HEK293 (cell line): ENCODE data around the gene RASGRP1.
A peak's percentile ranks its signal among the peaks of the same experiment; 100 is the strongest.

ENCODE experiments used
- CTCF ChIA-PET: fragments of 350-600 bp; formaldehyde crosslinking; extraction: SDS; loops from one replicate; lab custom pipeline; 2021; ENCODE audit warnings: antibody characterized with exemption; lab: Yijun Ruan, JAX
- POLR2A ChIA-PET: fragments of 300-600 bp; formaldehyde crosslinking; extraction: SDS; loops from one replicate; lab custom pipeline; 2020; ENCODE audit warnings: antibody characterized with exemption, inconsistent platforms; lab: Yijun Ruan, JAX
- H3K27ac ChIP-seq: fragments of 200-500 bp; sonication (Bioruptor generic); 2 replicates; pipeline ENCODE4 v1.5.1; 2014; ENCODE audit warnings: low read depth, low read length, control low read depth, inconsistent platforms; ENCODE audit errors: extremely low read depth
- H3K36me3 ChIP-seq, 2 experiments: fragments of 200-500 bp in 1 of 2; sonication (Bioruptor generic) in 1 of 2; 1 replicate in 1 of 2; 2 replicates in 1 of 2; pipeline ENCODE4 v1.5.1; 2014 to 2017; ENCODE audit warnings: inconsistent platforms in 2 of 2, low read length in 2 of 2; ENCODE audit not compliant: control insufficient read depth in 2 of 2, insufficient read depth in 1 of 2
- H3K4me1 ChIP-seq: fragments of 200-500 bp; sonication (Bioruptor generic); 2 replicates; pipeline ENCODE4 v1.5.1; 2014; ENCODE audit warnings: mild to moderate bottlenecking, low read length, inconsistent platforms; ENCODE audit not compliant: control insufficient read depth, insufficient read depth
- H3K4me3 ChIP-seq: 2 replicates; pipeline ENCODE4 v1.5.1; 2011; ENCODE audit warnings: low read depth, mild to moderate bottlenecking, control low read depth, low read length, moderate library complexity
- H3K9me3 ChIP-seq: fragments of 200-500 bp; sonication (Bioruptor generic); 2 replicates; pipeline ENCODE4 v1.5.1; 2014; ENCODE audit warnings: low read depth, low read length, inconsistent platforms; ENCODE audit not compliant: control insufficient read depth, insufficient read depth
- FEZF1 ChIP-seq: fragments of 450-650 bp; formaldehyde crosslinking; IDR thresholded peaks from 2 replicates; pipeline ENCODE4 v1.5.1; 2016; ENCODE audit warnings: missing biosample characterization, missing genetic modification characterization
- PRDM1 ChIP-seq: fragments of 450-650 bp; formaldehyde crosslinking; IDR thresholded peaks from 2 replicates; pipeline ENCODE4; 2016; ENCODE audit warnings: missing biosample characterization, missing genetic modification characterization
- SETDB1 ChIP-seq: IDR thresholded peaks from one replicate; pipeline ENCODE4 v1.6.1; 2017; ENCODE audit warnings: mild to moderate bottlenecking, low read length, moderate library complexity, mixed read lengths; ENCODE audit not compliant: insufficient read length
- TRIM28 ChIP-seq: IDR thresholded peaks from 2 replicates; pipeline ENCODE4 v1.6.1; 2011; ENCODE audit warnings: low read length, control low read depth, borderline replicate concordance
- ZBTB10 ChIP-seq: fragments of 450-650 bp; formaldehyde crosslinking; IDR thresholded peaks from 2 replicates; pipeline ENCODE4 v1.5.1; 2016; ENCODE audit warnings: missing biosample characterization, missing genetic modification characterization
- ZBTB11 ChIP-seq: fragments of 450-650 bp; formaldehyde crosslinking; conservative IDR thresholded peaks from 2 replicates; pipeline ENCODE4 v1.5.1; 2016; ENCODE audit warnings: low read depth, missing biosample characterization, missing genetic modification characterization
- ZNF10 ChIP-seq: fragments of 450-650 bp; formaldehyde crosslinking; IDR thresholded peaks from 2 replicates; pipeline ENCODE4 v1.5.1; 2017; ENCODE audit warnings: missing biosample characterization, missing genetic modification characterization
- ZNF114 ChIP-seq: fragments of 450-650 bp; formaldehyde crosslinking; IDR thresholded peaks from 2 replicates; pipeline ENCODE4 v1.5.0; 2017; ENCODE audit warnings: missing biosample characterization, missing genetic modification characterization
- ZNF138 ChIP-seq: fragments of 450-650 bp; formaldehyde crosslinking; IDR thresholded peaks from 2 replicates; pipeline ENCODE4 v1.5.1; 2016; ENCODE audit warnings: missing biosample characterization, missing genetic modification characterization, borderline replicate concordance
- ZNF140 ChIP-seq: fragments of 450-650 bp; formaldehyde crosslinking; IDR thresholded peaks from 2 replicates; pipeline ENCODE4 v1.5.1; 2016; ENCODE audit warnings: missing biosample characterization, missing genetic modification characterization
- ZNF146 ChIP-seq: fragments of 450-650 bp; formaldehyde crosslinking; IDR thresholded peaks from 2 replicates; pipeline ENCODE4 v1.5.1; 2016; ENCODE audit warnings: missing biosample characterization, missing genetic modification characterization
- ZNF184 ChIP-seq: fragments of 450-650 bp; IDR thresholded peaks from 2 replicates; pipeline ENCODE4 v1.5.1; 2018; ENCODE audit warnings: missing biosample characterization, mild to moderate bottlenecking, missing genetic modification characterization
- ZNF211 ChIP-seq: fragments of 450-650 bp; formaldehyde crosslinking; IDR thresholded peaks from 2 replicates; pipeline ENCODE4 v1.5.1; 2016; ENCODE audit warnings: low read depth, missing biosample characterization, missing genetic modification characterization
- ZNF239 ChIP-seq: fragments of 450-650 bp; formaldehyde crosslinking; IDR thresholded peaks from 2 replicates; pipeline ENCODE4 v1.5.1; 2016; ENCODE audit warnings: missing biosample characterization, missing genetic modification characterization
- ZNF266 ChIP-seq: fragments of 450-650 bp; formaldehyde crosslinking; IDR thresholded peaks from 2 replicates; pipeline ENCODE4 v1.5.1; 2016; ENCODE audit warnings: missing biosample characterization, missing genetic modification characterization, low read depth
- ZNF274 ChIP-seq, 2 experiments: fragments of 200-500 bp in 1 of 2; fragments of 450-650 bp in 1 of 2; sonication (Bioruptor generic) in 1 of 2; formaldehyde crosslinking in 1 of 2; IDR thresholded peaks; 2 replicates each; pipeline versions ENCODE4 v1.5.1 to v1.6.1; 2014 to 2016; ENCODE audit warnings: borderline replicate concordance in 1 of 2, inconsistent platforms in 1 of 2, low read length in 1 of 2, missing biosample characterization in 1 of 2, missing genetic modification characterization in 1 of 2
- ZNF335 ChIP-seq: fragments of 450-650 bp; formaldehyde crosslinking; conservative IDR thresholded peaks from 2 replicates; pipeline ENCODE4 v1.5.1; 2016; ENCODE audit warnings: missing biosample characterization, missing genetic modification characterization
- ZNF433 ChIP-seq: fragments of 450-650 bp; formaldehyde crosslinking; IDR thresholded peaks from 2 replicates; pipeline ENCODE4 v1.5.1; 2016; ENCODE audit warnings: missing biosample characterization, missing genetic modification characterization, low read depth
- ZNF514 ChIP-seq: fragments of 450-650 bp; formaldehyde crosslinking; IDR thresholded peaks from 2 replicates; pipeline ENCODE4 v1.5.1; 2016; ENCODE audit warnings: missing biosample characterization, missing genetic modification characterization
- ZNF585B ChIP-seq: fragments of 450-650 bp; formaldehyde crosslinking; IDR thresholded peaks from 2 replicates; pipeline ENCODE4 v1.5.1; 2016; ENCODE audit warnings: missing biosample characterization, missing genetic modification characterization
- ZNF600 ChIP-seq: fragments of 450-650 bp; formaldehyde crosslinking; IDR thresholded peaks from 2 replicates; pipeline ENCODE4 v1.5.1; 2016; ENCODE audit warnings: missing biosample characterization, missing genetic modification characterization
- ZNF837 ChIP-seq: fragments of 450-650 bp; formaldehyde crosslinking; IDR thresholded peaks from 2 replicates; pipeline ENCODE4 v1.5.1; 2016; ENCODE audit warnings: missing biosample characterization, missing genetic modification characterization
- ZNF843 ChIP-seq: fragments of 450-650 bp; formaldehyde crosslinking; IDR thresholded peaks from 2 replicates; pipeline ENCODE4 v1.5.1; 2016; ENCODE audit warnings: missing biosample characterization, missing genetic modification characterization
- TF ChIP-seq, protein P1 (sequence below): fragments of 450-650 bp; formaldehyde crosslinking; IDR thresholded peaks from 2 replicates; pipeline ENCODE4 v1.5.1; 2016; ENCODE audit warnings: missing biosample characterization, missing genetic modification characterization
- TF ChIP-seq, protein P2 (sequence below): fragments of 450-650 bp; formaldehyde crosslinking; IDR thresholded peaks from 2 replicates; pipeline ENCODE4 v1.5.1; 2016; ENCODE audit warnings: missing biosample characterization, missing genetic modification characterization

Gene RASGRP1

GRCh38 chr15:38565287-38565670 lies 665 bp upstream of the RASGRP1 start (continued):
- TF ChIP-seq ZNF140 (no peak), ZNF837 (tag by site-specific recombination) (no peak), ZNF266 (tag by site-specific recombination) (no peak), ZBTB10 (tag by site-specific recombination) (no peak), ZNF138 (tag by site-specific recombination) (no peak), ZNF114 (no peak), PRDM1 (tag by site-specific recombination) (no peak), SETDB1 (no peak)

GRCh38 chr15:38563723-38564519 lies 693 bp downstream of the RASGRP1 start:
- H3K36me3 ChIP-seq, result no peaks in the 10 kb centered on the region
- ChIA-PET POLR2A (interaction anchor here (0.5 to 0.6 kb wide), 2 partner anchors 104 to 566 kb away, joined by 3 read pairs; no protein-coding TSS in a partner anchor), CTCF (interaction anchor here (0.6 to 1.9 kb wide), 42 partner anchors 8 to 831 kb away, joined by 3 to 25 read pairs (median 4); no protein-coding TSS in a partner anchor)
- peak overlapping the region; percentile 58 for H3K4me3 ChIP-seq
- peak overlapping the region; percentile 58; the same call in 1 of the 2 replicates for H3K27ac ChIP-seq
- no peaks in the 10 kb centered on the region for H3K4me1 ChIP-seq
- no peaks in the 10 kb centered on the region for H3K9me3 ChIP-seq
- TF ChIP-seq ZNF600 (0 out of 2 replicates have a peak, but pooled peaks have one; percentile 11), ZNF146 (no peak), TRIM28 (no peak), ZNF10 (tag by site-specific recombination) (no peak), ZNF140 (no peak), ZNF585B (no peak), ZNF514 (no peak), ZBTB11 (no peak), ZNF211 (no peak), ZNF843 (tag by site-specific recombination) (no peak), ZNF184 (tag by site-specific recombination) (no peak), FEZF1 (tag by site-specific recombination) (no peak), ZNF239 (tag by site-specific recombination) (no peak), ZNF433 (tag by site-specific recombination) (no peak), ZNF274 (IDR thresholded peaks at IDR 0.05; ENCODE audit: low read length) (no peak), ZNF274 (tag by site-specific recombination; IDR thresholded peaks at IDR 0.05; ENCODE audit: borderline replicate concordance) (no peak), ZNF335 (tag by site-specific recombination) (peak; percentile 75)
- TF ChIP-seq, protein P1, sequence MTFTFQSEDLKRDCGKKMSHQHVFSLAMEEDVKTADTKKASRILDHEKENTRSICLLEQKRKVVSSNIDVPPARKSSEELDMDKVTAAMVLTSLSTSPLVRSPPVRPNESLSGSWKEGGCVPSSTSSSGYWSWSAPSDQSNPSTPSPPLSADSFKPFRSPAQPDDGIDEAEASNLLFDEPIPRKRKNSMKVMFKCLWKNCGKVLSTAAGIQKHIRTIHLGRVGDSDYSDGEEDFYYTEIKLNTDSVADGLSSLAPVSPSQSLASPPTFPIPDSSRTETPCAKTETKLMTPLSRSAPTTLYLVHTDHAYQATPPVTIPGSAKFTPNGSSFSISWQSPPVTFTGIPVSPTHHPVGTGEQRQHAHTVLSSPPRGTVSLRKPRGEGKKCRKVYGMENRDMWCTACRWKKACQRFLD (tag by site-specific recombination), result no peak
- TF ChIP-seq, protein P2, sequence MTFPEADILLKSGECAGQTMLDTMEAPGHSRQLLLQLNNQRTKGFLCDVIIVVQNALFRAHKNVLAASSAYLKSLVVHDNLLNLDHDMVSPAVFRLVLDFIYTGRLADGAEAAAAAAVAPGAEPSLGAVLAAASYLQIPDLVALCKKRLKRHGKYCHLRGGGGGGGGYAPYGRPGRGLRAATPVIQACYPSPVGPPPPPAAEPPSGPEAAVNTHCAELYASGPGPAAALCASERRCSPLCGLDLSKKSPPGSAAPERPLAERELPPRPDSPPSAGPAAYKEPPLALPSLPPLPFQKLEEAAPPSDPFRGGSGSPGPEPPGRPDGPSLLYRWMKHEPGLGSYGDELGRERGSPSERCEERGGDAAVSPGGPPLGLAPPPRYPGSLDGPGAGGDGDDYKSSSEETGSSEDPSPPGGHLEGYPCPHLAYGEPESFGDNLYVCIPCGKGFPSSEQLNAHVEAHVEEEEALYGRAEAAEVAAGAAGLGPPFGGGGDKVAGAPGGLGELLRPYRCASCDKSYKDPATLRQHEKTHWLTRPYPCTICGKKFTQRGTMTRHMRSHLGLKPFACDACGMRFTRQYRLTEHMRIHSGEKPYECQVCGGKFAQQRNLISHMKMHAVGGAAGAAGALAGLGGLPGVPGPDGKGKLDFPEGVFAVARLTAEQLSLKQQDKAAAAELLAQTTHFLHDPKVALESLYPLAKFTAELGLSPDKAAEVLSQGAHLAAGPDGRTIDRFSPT, result peak; percentile 79
